Calu3 (cell line): ENCODE data around the gene BPIFB3. TPM values are rescaled to one million over a fixed set of nuclear protein-coding genes. Genes with fewer than 3 reads are reported as not detected.

Experiments
- BruUV-seq: library from RNA; stranded (reverse); fragments of 400-500 nt; replicated peaks from 2 replicates; lab custom pipeline; 2021; lab: Mats Ljungman, UMichigan
- CTCF ChIA-PET: fragments of 300-600 bp; sonication (Branson Sonifier 250); formaldehyde crosslinking; loops from one replicate; lab custom pipeline; 2022; ENCODE audit warnings: antibody characterized with exemption; lab: Charles Lee
- DNase-seq: peaks from one replicate; pipeline ENCODE4 v3.0.0; 2022
- H3K27ac Mint-ChIP-seq: one replicate; pipeline ENCODE4 v1.8.0; 2022; ENCODE audit warnings: mixed read lengths; ENCODE audit not compliant: unreplicated experiment
- H3K27me3 Mint-ChIP-seq: one replicate; pipeline ENCODE4 v1.8.0; 2022; ENCODE audit warnings: mixed read lengths; ENCODE audit not compliant: unreplicated experiment
- H3K36me3 Mint-ChIP-seq: one replicate; pipeline ENCODE4 v1.8.0; 2022; ENCODE audit warnings: mild to moderate bottlenecking, moderate library complexity, mixed read lengths; ENCODE audit not compliant: insufficient read depth, unreplicated experiment
- H3K4me1 Mint-ChIP-seq: one replicate; pipeline ENCODE4 v1.8.0; 2022; ENCODE audit warnings: mild to moderate bottlenecking, low read depth, mixed read lengths; ENCODE audit not compliant: unreplicated experiment
- H3K4me3 Mint-ChIP-seq: one replicate; pipeline ENCODE4 v1.8.0; 2022; ENCODE audit warnings: mild to moderate bottlenecking, low read depth, moderate library complexity, mixed read lengths; ENCODE audit not compliant: unreplicated experiment
- H3K9me3 Mint-ChIP-seq: one replicate; pipeline ENCODE4 v1.8.0; 2022; ENCODE audit warnings: low read depth, mixed read lengths; ENCODE audit not compliant: unreplicated experiment
- intact Hi-C: fragments of 100-400 bp; cut with micrococcal nuclease; formaldehyde crosslinking; loops from one replicate; pipeline ENCODE4 v1.10.0; 2022; ENCODE audit not compliant: unreplicated experiment
- total RNA-seq: library from RNA; stranded (reverse); gene quantifications from 2 replicates; pipeline ENCODE4 v1.2.3, GENCODE V29; 2022
- TF ChIP-seq, protein P1 (sequence below): fragments of 200-600 bp; IDR thresholded peaks from one replicate; pipeline ENCODE4 v1.8.0; 2022; ENCODE audit warnings: antibody characterized with exemption; ENCODE audit not compliant: unreplicated experiment

Gene BPIFB3
- total RNA-seq, 1 experiment from 2014 or later, result not detected

DNA sequence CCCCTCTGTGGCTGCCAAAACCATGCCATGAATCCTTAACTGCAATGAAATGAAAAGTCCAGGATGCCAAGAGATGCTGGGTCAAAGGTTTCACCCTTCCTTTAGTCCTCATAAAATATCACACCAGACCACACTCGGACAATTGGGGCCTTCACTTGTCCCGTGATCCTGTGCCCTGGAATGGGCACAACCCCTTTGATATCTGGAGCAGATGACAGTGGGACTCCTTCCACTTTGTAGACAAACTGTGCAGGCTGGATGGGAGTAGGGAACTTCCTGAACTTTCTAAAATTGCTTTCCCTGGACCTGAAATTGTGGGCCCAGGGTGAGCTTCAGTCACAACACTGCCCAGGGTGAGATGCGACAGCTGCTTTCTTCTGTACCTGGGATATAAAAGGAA, 31.8 kb upstream of the BPIFB3 start:
- no peak for DNase-seq
- Mint-ChIP-seq H3K27ac (no peak overlapping the region), H3K9me3 (no peaks in the 10 kb centered on the region), H3K36me3 (no peaks in the 10 kb centered on the region), H3K4me1 (no peaks in the 10 kb centered on the region), H3K27me3 (peaks cover 50% of the 10 kb centered on the region), H3K4me3 (no peak overlapping the region)
- CTCF ChIA-PET, result interaction anchor here (0.7 kb wide), 1 partner anchor 226 kb away, joined by 3 read pairs; no protein-coding TSS in a partner anchor
- TF ChIP-seq, protein P1, sequence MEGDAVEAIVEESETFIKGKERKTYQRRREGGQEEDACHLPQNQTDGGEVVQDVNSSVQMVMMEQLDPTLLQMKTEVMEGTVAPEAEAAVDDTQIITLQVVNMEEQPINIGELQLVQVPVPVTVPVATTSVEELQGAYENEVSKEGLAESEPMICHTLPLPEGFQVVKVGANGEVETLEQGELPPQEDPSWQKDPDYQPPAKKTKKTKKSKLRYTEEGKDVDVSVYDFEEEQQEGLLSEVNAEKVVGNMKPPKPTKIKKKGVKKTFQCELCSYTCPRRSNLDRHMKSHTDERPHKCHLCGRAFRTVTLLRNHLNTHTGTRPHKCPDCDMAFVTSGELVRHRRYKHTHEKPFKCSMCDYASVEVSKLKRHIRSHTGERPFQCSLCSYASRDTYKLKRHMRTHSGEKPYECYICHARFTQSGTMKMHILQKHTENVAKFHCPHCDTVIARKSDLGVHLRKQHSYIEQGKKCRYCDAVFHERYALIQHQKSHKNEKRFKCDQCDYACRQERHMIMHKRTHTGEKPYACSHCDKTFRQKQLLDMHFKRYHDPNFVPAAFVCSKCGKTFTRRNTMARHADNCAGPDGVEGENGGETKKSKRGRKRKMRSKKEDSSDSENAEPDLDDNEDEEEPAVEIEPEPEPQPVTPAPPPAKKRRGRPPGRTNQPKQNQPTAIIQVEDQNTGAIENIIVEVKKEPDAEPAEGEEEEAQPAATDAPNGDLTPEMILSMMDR, result no peak
- BruUV-seq, result no TSS peak
- intact Hi-C loops, result no loop called here

DNA sequence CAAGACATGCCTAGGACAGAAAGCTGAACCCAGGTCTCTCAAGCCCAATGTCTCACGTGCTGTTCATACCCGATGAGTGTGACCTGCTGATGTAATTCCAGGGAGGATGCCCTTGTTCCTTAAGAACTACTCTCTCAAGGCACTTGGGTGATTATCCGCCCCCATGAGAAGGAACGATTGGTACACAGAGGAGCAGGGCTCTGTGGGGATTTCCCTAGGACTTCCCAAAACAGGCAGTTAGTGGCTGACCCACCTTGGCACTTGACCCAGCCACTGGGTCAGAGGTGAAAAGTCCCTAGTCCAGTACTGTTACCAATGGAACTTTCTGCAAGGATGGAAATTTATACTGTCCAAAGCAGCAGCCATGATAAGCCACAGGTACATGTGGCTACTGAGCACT, 31.4 kb upstream of the BPIFB3 start:
- TF ChIP-seq, protein P1, result no peak

DNA sequence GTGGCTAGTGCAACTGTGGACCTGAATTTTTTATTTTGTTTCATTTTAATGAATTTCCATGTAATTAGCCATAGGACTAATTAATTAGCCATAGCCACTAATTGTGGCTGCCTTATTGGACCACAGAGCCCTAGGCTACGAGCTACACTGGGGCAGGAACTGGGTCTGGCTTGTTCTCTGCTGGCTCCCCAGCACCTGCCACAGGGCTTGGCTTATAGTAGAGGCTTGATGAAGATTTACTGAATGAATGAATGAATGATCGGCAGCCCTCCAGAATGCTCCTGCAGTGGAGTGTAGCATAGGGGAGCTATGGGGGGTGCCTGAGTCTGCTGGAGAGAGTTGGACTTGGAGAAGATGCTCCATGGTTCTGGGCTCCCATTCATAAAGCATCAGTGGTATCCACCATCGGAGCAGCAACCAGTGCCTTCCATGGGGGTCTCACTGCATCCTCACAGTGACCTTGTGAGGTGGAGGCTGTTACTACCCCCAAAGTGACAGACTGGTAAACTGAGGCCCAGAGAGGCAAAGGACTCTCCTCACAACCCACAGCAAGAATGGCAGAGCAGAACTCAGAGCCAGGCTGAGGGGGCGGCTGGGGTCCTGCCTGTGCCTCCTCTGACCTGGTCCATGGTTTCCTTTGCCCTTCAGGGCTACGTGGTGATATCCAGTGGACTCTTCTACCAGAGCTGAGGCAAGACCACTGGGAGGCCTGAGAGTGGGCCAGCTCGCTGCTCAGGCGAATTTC, 30.8 kb upstream of the BPIFB3 start:
- Mint-ChIP-seq H3K36me3 (no peaks in the 10 kb centered on the region), H3K4me1 (no peaks in the 10 kb centered on the region), H3K27ac (no peak overlapping the region), H3K4me3 (no peak overlapping the region), H3K27me3 (peaks cover 40% of the 10 kb centered on the region), H3K9me3 (no peaks in the 10 kb centered on the region)
- CTCF ChIA-PET, result no interaction called here
- TF ChIP-seq, protein P1, result no peak
- intact Hi-C loops, result no loop called here
- no TSS peak for BruUV-seq
- no peak for DNase-seq

More for the DNA sequence above, 31.4 kb upstream of the BPIFB3 start:
- Mint-ChIP-seq H3K27ac (no peak overlapping the region), H3K36me3 (no peaks in the 10 kb centered on the region), H3K4me3 (no peak overlapping the region), H3K27me3 (peaks cover 46% of the 10 kb centered on the region), H3K4me1 (no peaks in the 10 kb centered on the region), H3K9me3 (no peaks in the 10 kb centered on the region)
- CTCF ChIA-PET, result interaction anchor here (0.7 kb wide), 1 partner anchor 226 kb away, joined by 3 read pairs; no protein-coding TSS in a partner anchor
- no peak for DNase-seq
- intact Hi-C loops, result no loop called here
- no TSS peak for BruUV-seq

DNA sequence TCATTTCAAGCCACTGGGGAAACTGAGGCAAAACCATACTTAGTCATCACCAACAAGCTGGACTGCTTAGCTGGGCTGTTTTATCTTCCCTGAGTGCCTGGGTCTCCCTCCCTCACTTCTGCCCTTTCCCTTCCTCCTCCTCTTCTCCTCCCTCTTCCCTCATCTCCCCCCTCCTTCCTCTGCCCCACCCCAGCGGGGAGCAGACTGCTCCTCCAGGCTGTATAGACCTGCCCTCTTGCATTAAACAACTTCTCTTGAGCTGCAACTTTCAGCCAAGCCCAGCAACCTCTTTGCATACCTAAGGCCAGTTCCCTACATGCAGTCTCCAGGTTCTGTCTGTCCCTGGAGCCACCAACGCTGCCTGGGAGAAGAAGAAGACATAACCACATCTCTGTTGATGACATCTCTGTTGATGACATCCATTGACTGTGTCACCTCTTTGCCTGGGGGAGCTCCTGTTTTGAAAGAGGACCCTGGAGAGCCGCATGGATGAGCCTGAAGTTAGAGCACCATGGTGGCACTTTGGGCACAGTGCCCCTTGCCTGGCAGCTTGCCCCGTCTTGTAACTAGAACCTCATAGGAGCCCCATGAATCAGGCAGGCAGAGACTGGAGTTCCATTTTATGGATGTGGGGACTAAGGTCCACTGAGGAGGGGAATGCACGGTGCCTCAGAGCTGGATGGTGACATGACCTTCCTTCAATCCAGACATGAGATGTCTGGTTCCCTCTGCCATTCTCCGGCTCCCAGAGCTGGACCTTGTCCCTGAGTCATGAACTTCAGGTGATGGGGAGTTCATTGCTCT, 30.1 kb upstream of the BPIFB3 start:
- intact Hi-C loops, result no loop called here

More for the DNA sequence above, 30.1 kb upstream of the BPIFB3 start:
- Mint-ChIP-seq H3K9me3 (no peaks in the 10 kb centered on the region), H3K4me3 (no peak overlapping the region), H3K36me3 (no peaks in the 10 kb centered on the region), H3K27me3 (peaks cover 32% of the 10 kb centered on the region), H3K27ac (no peak overlapping the region), H3K4me1 (no peaks in the 10 kb centered on the region)
- no TSS peak for BruUV-seq
- CTCF ChIA-PET, result no interaction called here
- no peak for DNase-seq
- TF ChIP-seq, protein P1, result no peak
